NCI-H526 (cell line): ENCODE results near the gene APOC1.
A peak's percentile ranks its signal among the peaks of the same experiment; 100 is the strongest.
"Not testable (repeated sequence)": the region's sequence is repeated elsewhere in the genome, so short reads cannot be mapped to it uniquely, and the experiment has no call there.

Experiments
- DNase-seq, 2 experiments: peaks; one replicate each; lab custom pipeline; 2025; lab: John Stamatoyannopoulos, UW

The APOC1 gene

DNA sequence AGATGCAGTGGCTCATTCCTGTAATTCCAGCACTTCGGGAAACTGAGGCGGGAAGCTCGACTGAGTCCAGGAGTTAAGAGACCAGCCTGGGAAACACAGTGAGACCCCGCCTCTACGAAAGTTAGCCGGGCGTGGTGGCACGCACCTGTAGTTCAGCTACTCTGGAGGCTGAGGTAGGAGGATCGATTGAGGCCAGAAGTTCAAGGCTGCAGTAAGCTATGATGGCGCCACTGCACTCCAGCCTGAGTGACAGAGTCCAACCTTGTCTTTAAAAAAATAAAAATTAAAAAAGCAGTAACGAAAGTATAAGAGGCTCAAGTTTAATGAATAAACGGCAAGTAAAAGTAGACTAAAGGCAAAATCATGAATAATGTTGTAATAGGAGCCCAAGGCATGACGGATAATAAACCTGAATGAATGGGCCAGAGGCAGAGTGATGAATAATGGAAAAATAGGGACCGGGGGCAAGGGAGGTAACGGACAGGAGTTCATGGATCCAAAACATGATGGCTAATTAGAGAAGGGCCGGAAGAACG is 24.5 kb upstream of the APOC1 start:
- no peak for DNase-seq

- DNase-seq: peak; percentile 100
These were observed 23.9 kb upstream of the APOC1 start for GRCh38 chr19:44890366-44891015.

GRCh38 chr19:44891016-44891882 is 23.2 kb upstream of the APOC1 start, which contains the start of gene TOMM40:
Gene TOMM40, plus strand, starts transcription at chr19:44891254. Its CDS starts 162 bp downstream, at chr19:44891416.
- DNase-seq: peak; percentile 100

DNA sequence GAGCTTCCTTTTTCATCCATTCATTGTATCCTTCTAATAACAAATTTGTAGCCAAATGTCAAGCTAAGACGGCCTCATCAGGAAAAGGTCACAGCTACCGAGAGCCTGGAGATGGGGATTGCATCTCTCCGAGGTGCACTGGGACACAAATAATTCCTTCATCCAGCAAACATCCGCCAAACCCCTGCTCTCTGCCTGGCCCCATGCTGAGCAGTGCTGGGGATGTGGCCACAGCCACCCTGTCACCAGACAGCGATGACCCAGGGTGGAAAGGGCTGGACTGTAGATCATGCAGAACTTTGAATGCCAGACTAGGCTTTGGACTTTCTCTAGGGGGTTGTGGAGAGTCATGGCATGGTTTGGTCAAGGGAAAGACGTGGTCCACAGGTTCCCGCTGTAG is 21.5 kb upstream of the APOC1 start:
- DNase-seq: no peak

- no peak for DNase-seq
These were observed 20.9 kb upstream of the APOC1 start for GRCh38 chr19:44893332-44894051.

GRCh38 chr19:44894052-44894400 is 20.4 kb upstream of the APOC1 start:
- DNase-seq: no peak

DNA sequence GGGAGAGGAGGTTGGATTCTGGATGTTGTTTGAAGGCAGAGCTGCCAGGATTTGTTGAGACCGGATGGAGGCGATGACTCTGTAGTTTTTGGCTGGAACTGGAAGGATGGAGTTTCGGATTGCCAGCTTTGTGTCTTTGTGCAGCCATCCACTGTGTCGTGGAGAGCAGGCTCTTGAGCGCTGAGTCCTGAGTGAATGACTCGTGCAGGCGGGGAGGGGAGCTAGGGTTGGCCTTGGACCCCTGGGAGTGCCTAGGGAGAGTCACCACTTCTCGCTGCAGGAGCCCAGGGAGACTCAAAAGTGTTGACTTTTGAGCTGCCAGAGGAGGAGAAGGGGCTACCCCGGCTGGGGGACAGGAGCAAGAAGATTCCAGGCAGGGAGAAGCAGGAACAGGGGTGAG is 19.5 kb upstream of the APOC1 start:
- no peak for DNase-seq

GRCh38 chr19:44897835-44898234 is 16.6 kb upstream of the APOC1 start:
- no peak for DNase-seq

- no peak for DNase-seq
These were observed 13.8 kb upstream of the APOC1 start for GRCh38 chr19:44900328-44901244.

- no peak for DNase-seq
These were observed 11.2 kb upstream of the APOC1 start for GRCh38 chr19:44903216-44903601.

- DNase-seq: peak in 1 of 2 experiments; percentile 57
These were observed 10.6 kb upstream of the APOC1 start for GRCh38 chr19:44903602-44904425.

GRCh38 chr19:44904426-44904994 is 9.9 kb upstream of the APOC1 start:
- peak in 1 of 2 experiments; percentile 34 for DNase-seq

GRCh38 chr19:44905437-44906160 is 8.8 kb upstream of the APOC1 start, which contains the start of gene APOE:
Gene APOE, plus strand, starts transcription at chr19:44905796. Its CDS starts 829 bp downstream, at chr19:44906625.
- DNase-seq: peak in 1 of 2 experiments; percentile 37

DNA sequence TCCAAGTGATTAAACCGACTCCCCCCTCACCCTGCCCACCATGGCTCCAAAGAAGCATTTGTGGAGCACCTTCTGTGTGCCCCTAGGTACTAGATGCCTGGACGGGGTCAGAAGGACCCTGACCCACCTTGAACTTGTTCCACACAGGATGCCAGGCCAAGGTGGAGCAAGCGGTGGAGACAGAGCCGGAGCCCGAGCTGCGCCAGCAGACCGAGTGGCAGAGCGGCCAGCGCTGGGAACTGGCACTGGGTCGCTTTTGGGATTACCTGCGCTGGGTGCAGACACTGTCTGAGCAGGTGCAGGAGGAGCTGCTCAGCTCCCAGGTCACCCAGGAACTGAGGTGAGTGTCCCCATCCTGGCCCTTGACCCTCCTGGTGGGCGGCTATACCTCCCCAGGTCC is 6.8 kb upstream of the APOC1 start:
- no peak for DNase-seq

- DNase-seq: no peak
These were observed 6.2 kb upstream of the APOC1 start for GRCh38 chr19:44908074-44908835.

GRCh38 chr19:44908836-44909261 is 5.6 kb upstream of the APOC1 start:
- DNase-seq: no peak

DNA sequence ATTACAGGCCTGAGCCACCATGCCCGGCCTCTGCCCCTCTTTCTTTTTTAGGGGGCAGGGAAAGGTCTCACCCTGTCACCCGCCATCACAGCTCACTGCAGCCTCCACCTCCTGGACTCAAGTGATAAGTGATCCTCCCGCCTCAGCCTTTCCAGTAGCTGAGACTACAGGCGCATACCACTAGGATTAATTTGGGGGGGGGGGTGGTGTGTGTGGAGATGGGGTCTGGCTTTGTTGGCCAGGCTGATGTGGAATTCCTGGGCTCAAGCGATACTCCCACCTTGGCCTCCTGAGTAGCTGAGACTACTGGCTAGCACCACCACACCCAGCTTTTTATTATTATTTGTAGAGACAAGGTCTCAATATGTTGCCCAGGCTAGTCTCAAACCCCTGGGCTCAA is 4.6 kb upstream of the APOC1 start:
- no peak for DNase-seq

DNA sequence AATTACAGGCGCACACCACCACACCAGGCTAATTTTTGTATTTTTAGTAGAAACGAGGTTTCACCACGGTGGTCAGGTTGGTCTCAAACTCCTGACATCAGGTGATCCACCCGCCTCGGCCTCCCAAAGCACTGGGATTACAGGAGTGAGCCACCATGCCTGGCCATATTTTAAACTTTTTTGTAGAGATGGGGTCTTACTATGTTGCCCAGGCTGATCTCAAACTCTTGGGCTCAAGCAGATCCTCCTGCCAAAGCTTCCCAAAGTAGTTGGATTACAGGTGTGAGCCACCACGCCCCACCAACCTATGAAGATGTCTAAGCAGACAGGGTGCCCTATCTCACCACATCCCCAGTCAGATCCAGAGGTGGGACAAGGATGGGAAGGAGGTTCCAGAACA is 2.5 kb upstream of the APOC1 start:
- DNase-seq: not testable (repeated sequence)
